Measurements from ENCODE around the gene FNDC3B.

DNA sequence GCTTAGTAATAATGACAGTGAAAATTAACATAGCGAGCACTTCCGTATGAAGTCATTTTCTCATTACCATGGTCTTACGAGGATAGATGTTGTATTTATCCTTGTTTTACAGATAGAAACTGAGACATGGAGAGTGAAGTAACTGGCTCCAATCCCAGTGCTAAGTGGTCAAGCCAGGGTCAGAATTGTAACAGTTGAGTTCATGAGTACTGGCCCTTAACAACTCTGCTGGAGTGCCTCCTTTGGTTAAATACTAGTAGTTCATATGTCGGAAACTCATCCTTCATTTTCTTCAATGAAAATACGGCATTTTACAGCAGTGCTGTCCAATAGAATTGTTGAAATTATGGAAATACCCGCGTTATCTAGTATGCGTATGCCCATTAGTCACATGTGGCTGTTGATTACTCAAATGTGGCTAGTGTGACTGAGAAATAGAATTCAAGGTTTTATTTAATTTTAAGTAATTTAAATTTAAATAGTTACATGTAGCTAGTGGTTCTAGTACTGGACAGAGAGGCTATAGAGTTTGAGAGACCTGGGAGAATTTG lies 32.5 kb downstream of the FNDC3B start:
- TF ChIP-seq, protein P1, sequence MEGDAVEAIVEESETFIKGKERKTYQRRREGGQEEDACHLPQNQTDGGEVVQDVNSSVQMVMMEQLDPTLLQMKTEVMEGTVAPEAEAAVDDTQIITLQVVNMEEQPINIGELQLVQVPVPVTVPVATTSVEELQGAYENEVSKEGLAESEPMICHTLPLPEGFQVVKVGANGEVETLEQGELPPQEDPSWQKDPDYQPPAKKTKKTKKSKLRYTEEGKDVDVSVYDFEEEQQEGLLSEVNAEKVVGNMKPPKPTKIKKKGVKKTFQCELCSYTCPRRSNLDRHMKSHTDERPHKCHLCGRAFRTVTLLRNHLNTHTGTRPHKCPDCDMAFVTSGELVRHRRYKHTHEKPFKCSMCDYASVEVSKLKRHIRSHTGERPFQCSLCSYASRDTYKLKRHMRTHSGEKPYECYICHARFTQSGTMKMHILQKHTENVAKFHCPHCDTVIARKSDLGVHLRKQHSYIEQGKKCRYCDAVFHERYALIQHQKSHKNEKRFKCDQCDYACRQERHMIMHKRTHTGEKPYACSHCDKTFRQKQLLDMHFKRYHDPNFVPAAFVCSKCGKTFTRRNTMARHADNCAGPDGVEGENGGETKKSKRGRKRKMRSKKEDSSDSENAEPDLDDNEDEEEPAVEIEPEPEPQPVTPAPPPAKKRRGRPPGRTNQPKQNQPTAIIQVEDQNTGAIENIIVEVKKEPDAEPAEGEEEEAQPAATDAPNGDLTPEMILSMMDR (IDR thresholded peaks at IDR 0.05; ENCODE audit: low read length): no peak
- TF ChIP-seq EZH2 (optimal IDR thresholded peaks at IDR 0.05; ENCODE audit: low read depth, low read length): no peak
